Measurements from ENCODE around the gene NDUFS7.

The NDUFS7 gene

GRCh38 chr19:1365319-1366269 is 18.1 kb upstream of the NDUFS7 start:
- no peak for DNase-seq

- no peak for DNase-seq
These were observed 17.4 kb upstream of the NDUFS7 start for GRCh38 chr19:1366296-1366695.

GRCh38 chr19:1366899-1367870 is 16.5 kb upstream of the NDUFS7 start:
- DNase-seq, result no peak

DNA sequence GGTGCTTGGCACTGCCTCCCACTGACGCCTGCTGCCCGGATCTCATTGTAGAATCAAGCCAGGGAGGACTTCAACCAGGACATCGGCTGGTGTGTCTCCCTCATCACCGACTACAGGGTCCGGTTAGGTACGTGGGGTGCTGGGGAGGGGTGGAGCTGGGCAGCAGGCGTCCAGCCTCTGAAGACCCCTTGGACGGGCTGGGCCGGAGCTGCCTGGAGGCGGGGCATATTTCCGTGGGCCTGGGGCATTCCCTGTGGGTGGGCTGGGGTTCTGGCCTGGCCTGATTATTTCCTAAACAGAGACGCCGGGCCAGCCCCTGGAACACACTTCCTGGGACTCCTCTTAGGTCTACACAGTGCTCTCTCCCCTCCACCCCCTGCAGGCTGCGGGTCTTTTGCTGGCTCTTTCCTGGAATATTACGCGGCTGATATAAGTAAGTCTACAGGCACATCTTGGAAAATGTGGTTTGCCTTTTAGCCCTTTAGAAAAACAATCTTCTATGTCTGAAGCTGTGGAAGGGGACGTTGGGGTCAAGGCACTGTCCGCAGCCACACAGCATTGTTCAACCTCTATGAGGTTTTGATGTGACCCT is 14.4 kb upstream of the NDUFS7 start:
- DNase-seq, result no peak

DNA sequence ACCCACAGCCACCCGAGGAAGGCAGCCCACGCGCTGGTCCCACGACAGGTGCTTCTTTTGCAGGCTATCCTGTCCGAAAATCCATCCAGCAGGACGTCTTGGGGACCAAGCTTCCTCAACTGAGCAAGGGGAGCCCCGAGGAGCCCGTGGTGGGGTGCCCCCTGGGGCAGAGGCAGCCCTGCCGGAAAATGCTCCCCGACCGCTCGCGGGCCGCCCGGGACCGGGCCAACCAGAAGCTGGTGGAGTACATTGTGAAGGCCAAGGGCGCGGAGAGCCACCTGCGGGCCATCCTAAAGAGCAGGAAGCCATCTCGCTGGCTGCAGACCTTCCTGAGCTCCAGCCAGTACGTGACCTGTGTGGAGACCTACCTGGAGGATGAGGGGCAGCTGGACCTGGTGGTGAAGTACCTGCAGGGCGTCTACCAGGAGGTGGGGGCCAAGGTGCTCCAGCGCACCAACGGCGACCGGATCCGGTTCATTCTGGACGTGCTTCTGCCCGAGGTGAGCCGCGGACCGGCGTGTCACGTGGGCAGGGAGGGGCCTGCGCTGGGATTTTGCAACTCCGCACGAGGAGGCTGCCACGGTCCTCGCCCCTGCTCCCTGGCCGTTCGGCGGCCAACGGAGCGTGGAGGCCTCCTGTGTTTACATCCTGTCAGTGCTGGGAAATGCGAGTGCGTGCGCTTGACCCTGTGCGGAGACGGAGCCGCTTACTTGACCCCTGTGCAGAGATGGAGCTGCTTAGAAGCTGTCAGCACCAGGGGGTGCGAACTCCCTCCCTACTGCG is 12.9 kb upstream of the NDUFS7 start:
- no peak for DNase-seq

- DNase-seq, result no peak
These were observed 10.6 kb upstream of the NDUFS7 start for GRCh38 chr19:1373042-1373533.

DNA sequence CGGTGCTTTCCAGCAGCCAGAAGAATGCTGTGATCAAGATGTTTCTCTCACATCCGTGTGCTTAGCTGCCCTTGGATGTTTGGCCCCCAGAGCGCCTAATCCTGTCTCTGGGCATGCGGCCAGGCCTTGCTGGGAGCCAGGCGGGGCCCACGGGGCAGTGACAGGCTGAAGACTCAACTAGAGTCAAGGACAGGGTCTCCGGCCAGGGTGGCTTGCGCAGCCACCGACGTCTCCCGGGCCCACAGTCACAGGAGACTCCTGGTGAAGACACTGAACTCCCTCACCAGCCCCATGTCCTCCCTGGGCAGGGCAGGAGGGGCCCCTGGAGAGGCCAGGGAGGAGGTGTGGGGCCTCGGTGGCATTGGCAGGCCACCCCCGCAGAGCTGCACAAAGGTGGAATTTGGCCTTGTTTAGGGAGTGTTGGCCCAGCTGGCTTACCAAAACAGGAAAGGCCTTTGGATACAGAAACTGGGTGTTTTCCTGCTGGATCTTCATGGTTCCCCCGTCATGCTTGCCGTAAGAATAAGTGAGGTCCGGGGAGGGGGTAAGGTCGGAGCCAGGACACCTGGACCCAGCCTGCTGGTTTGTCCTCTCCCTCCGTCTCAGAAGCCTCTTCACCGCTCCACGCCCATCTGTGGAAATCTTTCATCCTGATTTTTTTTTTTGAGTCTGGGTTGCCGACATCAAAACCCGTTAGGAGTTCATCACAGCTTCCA is 10.0 kb upstream of the NDUFS7 start:
- no peak for DNase-seq

DNA sequence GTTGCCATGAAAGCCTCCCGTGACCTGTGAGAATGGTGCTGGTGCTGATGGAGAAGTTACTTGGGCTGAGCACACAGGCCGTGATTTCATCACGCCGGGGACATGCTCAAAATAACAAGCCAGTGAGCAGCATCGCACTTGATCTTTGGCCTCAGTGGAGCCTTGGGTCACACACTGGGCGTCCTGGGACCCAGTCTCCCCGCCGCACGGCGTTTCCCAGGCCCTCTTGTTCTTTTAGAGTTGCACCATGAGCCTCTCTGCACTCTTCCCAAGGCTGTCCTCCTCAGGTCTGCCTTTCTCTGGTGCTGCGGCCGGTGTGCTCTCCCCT is 9.5 kb upstream of the NDUFS7 start:
- DNase-seq, result no peak

- DNase-seq, result no peak
These were observed 7.3 kb upstream of the NDUFS7 start for GRCh38 chr19:1376415-1376805.

DNA sequence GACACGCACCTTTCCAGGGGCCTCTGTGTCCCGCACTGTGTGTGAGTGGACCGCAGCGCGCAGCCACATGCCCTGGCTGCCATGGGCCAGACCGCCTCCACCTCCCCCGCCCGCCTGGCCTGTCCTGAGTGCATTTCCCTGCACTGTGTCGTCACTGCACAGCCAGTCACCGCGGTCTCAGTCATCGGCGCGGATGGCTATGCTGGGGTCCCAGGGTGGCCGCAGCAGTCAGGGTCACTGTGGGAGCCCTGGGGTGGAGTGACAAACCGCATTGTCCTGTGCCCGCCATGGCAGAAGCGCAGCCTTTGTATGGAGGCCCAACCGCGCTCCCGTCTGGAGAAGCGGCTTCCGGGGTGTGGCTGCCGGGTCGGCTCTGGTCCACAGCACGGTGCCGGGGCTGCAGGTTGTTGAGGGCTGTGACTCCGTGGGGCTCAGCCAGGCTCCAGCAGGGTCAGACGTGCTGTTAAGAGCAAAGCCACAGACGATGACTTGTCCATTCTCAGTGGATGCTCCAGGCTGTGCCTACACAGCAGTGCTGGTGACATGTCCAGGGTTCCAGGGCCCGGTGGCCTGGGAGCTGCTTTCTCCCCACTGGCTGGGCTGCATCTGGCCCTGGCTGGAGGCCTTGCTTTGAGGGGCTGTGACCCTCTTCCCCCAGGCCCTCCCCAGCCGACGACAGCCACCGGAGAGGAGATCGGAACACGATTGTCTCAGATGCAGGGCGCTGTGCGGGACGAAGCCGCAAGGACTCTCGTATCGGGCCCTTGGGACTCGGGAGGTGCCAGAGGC is 6.3 kb upstream of the NDUFS7 start:
- no peak for DNase-seq

GRCh38 chr19:1377965-1378785 is 5.5 kb upstream of the NDUFS7 start:
- no peak for DNase-seq

DNA sequence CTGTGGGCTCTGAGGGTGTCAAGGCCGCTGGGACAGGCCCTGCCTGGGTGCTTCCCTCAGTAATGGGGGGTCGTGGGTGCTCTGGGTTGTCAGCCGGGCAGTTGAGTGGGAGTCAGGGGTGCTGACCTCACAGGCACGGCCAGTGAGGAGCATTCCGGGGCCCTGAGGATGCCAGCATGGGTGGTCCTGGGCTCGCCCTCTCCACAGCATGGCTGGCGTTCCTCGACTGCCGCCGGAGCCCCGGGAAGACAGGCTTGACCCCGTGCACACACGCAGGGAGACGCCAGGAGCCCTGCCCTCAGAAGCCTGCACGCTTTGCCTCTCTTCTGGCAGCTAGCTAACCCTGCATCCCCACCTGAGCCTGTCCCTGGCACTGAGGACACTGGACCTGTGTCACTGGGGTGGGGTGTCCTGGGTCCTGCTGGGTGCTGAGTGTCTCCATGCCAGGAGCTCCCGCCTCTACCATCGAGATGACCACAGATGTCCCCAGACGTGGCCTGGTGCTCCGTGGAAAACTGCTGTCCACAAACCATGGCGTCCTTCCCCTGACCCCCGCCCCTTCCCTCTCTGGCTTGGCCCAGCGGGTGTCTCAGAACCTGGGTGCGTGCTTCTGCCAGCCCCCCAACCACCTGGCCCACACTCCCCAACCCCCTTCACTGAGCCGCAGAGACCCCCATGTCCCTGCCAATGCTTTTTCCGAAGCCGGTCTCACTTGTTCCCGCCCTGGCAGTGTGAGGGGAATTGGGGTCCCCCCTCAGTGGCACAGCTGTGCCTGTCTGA is 4.4 kb upstream of the NDUFS7 start:
- no peak for DNase-seq

DNA sequence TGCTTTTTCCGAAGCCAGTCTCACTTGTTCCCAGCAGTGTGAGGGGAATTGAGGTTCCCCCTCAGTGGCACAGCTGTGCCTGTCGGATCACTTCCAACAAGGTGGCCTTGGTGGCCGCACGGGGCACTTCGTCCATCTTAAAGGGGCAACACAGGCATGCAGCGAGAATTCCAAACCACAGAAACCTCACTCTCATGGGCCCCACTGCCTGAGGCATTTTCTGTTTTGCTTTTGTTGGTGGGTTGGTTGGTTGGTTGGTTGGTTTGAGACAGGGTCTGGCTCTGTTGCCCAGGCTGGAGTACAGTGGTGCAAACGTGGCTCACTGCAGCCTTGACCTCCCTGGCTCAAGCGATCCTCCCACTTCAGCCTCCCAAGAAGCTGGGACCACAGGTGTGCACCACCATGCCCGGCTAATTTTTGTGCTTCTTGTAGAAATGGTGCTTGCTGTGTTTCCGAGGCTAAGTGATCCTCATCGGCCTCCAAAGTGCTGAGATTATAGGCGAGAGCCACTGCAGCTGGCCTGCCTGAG is 3.7 kb upstream of the NDUFS7 start:
- no peak for DNase-seq

DNA sequence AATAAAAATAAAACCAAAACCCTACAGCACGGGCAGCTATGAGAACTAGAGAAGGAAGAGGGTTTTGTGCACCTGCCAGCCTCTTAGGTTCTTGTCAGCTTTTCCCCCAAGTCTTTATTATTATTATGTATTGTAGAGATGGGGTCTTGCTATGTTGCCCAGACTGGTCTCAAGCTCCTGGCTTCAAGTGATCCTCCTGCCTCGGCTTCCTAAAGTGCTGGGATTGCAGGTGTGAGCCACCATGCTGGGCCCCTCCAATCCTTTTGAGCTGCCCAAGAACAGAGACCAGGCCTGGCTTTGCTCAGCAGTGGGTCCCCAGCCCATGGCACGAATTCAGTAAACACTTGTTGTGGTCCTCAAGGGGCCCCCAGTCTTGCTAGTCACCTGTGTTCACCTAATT is 1.5 kb upstream of the NDUFS7 start:
- DNase-seq, result no peak

DNA sequence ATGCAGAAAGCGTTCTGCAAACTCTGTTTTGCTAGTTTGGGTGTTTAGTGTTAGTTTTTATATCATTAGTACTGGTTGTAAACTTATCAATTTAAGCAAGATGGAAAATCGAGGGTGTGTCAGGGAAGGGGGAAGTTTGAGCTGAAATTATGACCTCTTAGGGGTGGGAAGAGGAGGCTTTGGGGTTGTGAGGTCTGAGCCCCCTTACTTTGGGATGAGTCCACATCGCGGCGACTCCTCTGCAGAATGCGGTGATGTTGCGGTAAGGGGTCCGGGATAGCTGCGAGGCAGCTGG is 743 bp upstream of the NDUFS7 start:
- DNase-seq, result no peak

- no peak for DNase-seq
These were observed 367 bp downstream of the NDUFS7 start for GRCh38 chr19:1384085-1384462.

GRCh38 chr19:1384478-1385110 is 887 bp downstream of the NDUFS7 start:
- DNase-seq, result no peak

GRCh38 chr19:1385816-1386215 is 2.1 kb downstream of the NDUFS7 start:
- no peak for DNase-seq

Data from stimulated activated CD4-positive, alpha-beta T cell treated with anti-CD3 and anti-CD28 coated beads, Interleukin-12 subunit alpha, Interleukin-12 subunit beta, amount 100 ng/mL, for 4 hours (primary cell).